Measurements from ENCODE around the gene TMSB15B. TPM values are rescaled to one million over a fixed set of nuclear protein-coding genes. Genes with fewer than 3 reads are reported as not detected.
"Not testable (repeated sequence)": the region's sequence is repeated elsewhere in the genome, so short reads cannot be mapped to it uniquely, and the experiment has no call there.

The TMSB15B gene
- 11.3 TPM for total RNA-seq
- polyA plus RNA-seq (ENCODE audit: insufficient read depth in 1 of 8, insufficient read length in 8 of 8, low replicate concordance in 1 of 8), result 10 to 100 TPM in 6 of 8 donors, 1 to 10 TPM in 2; 8.2 to 13.9 (median 11.0) TPM
- long read RNA-seq, donor 1, partial matches to known transcripts, result 0 of 1 reads
- long read RNA-seq, donor 1, other reads (novel, unspliced or antisense), result 0 of 1 reads
- long read RNA-seq, donor 2, partial matches to known transcripts, result 0 of 1 reads
- long read RNA-seq, donor 2, other reads (novel, unspliced or antisense), result 0 of 1 reads
- long read RNA-seq, donor 3, partial matches to known transcripts, result 0 of 2 reads
- long read RNA-seq, donor 3, other reads (novel, unspliced or antisense), result 0 of 2 reads
- long read RNA-seq, donor 4, partial matches to known transcripts, result 0 of 3 reads
- long read RNA-seq, donor 4, other reads (novel, unspliced or antisense), result 0 of 3 reads
- long read RNA-seq, donor 5, transcript TMSB15B-204 (3 exons, 665 nt), result major isoform, 11 of 13 reads
- long read RNA-seq, donor 5, partial matches to known transcripts, result 0 of 13 reads
- long read RNA-seq, donor 5, other reads (novel, unspliced or antisense), result 0 of 13 reads
- long read RNA-seq, donor 6, transcript TMSB15B-204 (3 exons, 665 nt), result major isoform, 9 of 23 reads
- long read RNA-seq, donor 6, partial matches to known transcripts, result 0 of 23 reads
- long read RNA-seq, donor 6, other reads (novel, unspliced or antisense), result 14 of 23 reads
- long read RNA-seq, donor 7, transcript TMSB15B-204 (3 exons, 665 nt), result major isoform, 8 of 8 reads
- long read RNA-seq, donor 7, partial matches to known transcripts, result 0 of 8 reads
- long read RNA-seq, donor 7, other reads (novel, unspliced or antisense), result 0 of 8 reads
- long read RNA-seq, donor 8, partial matches to known transcripts, result 0 of 3 reads
- long read RNA-seq, donor 8, other reads (novel, unspliced or antisense), result 0 of 3 reads
- long read RNA-seq, donor 9, transcript TMSB15B-204 (3 exons, 665 nt), result major isoform, 5 of 5 reads
- long read RNA-seq, donor 9, partial matches to known transcripts, result 0 of 5 reads
- long read RNA-seq, donor 9, other reads (novel, unspliced or antisense), result 0 of 5 reads
- long read RNA-seq, donor 10, transcript TMSB15B-204 (3 exons, 665 nt), result major isoform, 5 of 5 reads
- long read RNA-seq, donor 10, partial matches to known transcripts, result 0 of 5 reads
- long read RNA-seq, donor 10, other reads (novel, unspliced or antisense), result 0 of 5 reads
- long read RNA-seq, donor 11, transcript TMSB15B-204 (3 exons, 665 nt), result major isoform, 6 of 6 reads
- long read RNA-seq, donor 11, partial matches to known transcripts, result 0 of 6 reads
- long read RNA-seq, donor 11, other reads (novel, unspliced or antisense), result 0 of 6 reads

- DNase-seq; H3K27ac ChIP-seq (ENCODE audit: low read length); H3K27me3 ChIP-seq (ENCODE audit: control insufficient read depth, insufficient read depth, low read length); H3K36me3 ChIP-seq (ENCODE audit: control insufficient read depth, insufficient read depth, low read length); H3K9me3 ChIP-seq (replicated peaks; ENCODE audit: control insufficient read depth, low read depth, low read length); H3K4me3 ChIP-seq (ENCODE audit: low read length); H3K4me1 ChIP-seq (ENCODE audit: control insufficient read depth, insufficient read depth, low read length): not testable (repeated sequence)
- WGBS (ENCODE audit: insufficient coverage), result no CpG with 5 or more reads among the region's 55 CpGs
These were observed at the start of gene TMSB15B for GRCh38 chrX:103962411-103963278. TSS of gene TMSB15B (plus strand) at chrX:103962627.

GRCh38 chrX:103913356-103914020, 48.9 kb upstream of the TMSB15B start:
- H3K27ac ChIP-seq (ENCODE audit: low read length), result no peak overlapping the region
- peaks cover 30% of the 10 kb centered on the region for H3K27me3 ChIP-seq (ENCODE audit: control insufficient read depth, insufficient read depth, low read length)
- DNase-seq, result no peak
- H3K4me3 ChIP-seq (ENCODE audit: low read length), result no peak overlapping the region
- no peaks in the 10 kb centered on the region for H3K4me1 ChIP-seq (ENCODE audit: control insufficient read depth, insufficient read depth, low read length)
- H3K36me3 ChIP-seq (ENCODE audit: control insufficient read depth, insufficient read depth, low read length), result no peaks in the 10 kb centered on the region
- 66% methylated on average over 2 of the region's 10 CpGs for WGBS (ENCODE audit: insufficient coverage)
- no peaks in the 10 kb centered on the region for H3K9me3 ChIP-seq (replicated peaks; ENCODE audit: control insufficient read depth, low read depth, low read length)

GRCh38 chrX:103918050-103918449, 44.4 kb upstream of the TMSB15B start:
- H3K36me3 ChIP-seq (ENCODE audit: control insufficient read depth, insufficient read depth, low read length), result no peaks in the 10 kb centered on the region
- WGBS (ENCODE audit: insufficient coverage), result no CpG with 5 or more reads among the region's 18 CpGs
- DNase-seq, result peak; percentile 75
- H3K9me3 ChIP-seq (replicated peaks; ENCODE audit: control insufficient read depth, low read depth, low read length), result no peaks in the 10 kb centered on the region
- H3K4me3 ChIP-seq (ENCODE audit: low read length), result peak overlapping the region; percentile 48
- peaks cover 4% of the 10 kb centered on the region for H3K4me1 ChIP-seq (ENCODE audit: control insufficient read depth, insufficient read depth, low read length)
- peak overlapping the region; percentile 65 for H3K27ac ChIP-seq (ENCODE audit: low read length)
- H3K27me3 ChIP-seq (ENCODE audit: control insufficient read depth, insufficient read depth, low read length), result peaks cover 30% of the 10 kb centered on the region

- H3K27me3 ChIP-seq (ENCODE audit: control insufficient read depth, insufficient read depth, low read length), result peaks cover 25% of the 10 kb centered on the region
- H3K4me3 ChIP-seq (ENCODE audit: low read length), result peak overlapping the region; percentile 48
- H3K36me3 ChIP-seq (ENCODE audit: control insufficient read depth, insufficient read depth, low read length), result no peaks in the 10 kb centered on the region
- 20% methylated on average over 64 of the region's 64 CpGs for WGBS (ENCODE audit: insufficient coverage)
- peak overlapping the region; percentile 87 for H3K27ac ChIP-seq (ENCODE audit: low read length)
- peak; percentile 76 for DNase-seq
- no peaks in the 10 kb centered on the region for H3K9me3 ChIP-seq (replicated peaks; ENCODE audit: control insufficient read depth, low read depth, low read length)
- peaks cover 4% of the 10 kb centered on the region for H3K4me1 ChIP-seq (ENCODE audit: control insufficient read depth, insufficient read depth, low read length)
These were observed 43.7 kb upstream of the TMSB15B start for GRCh38 chrX:103918571-103919269.

- WGBS (ENCODE audit: insufficient coverage), result 30% methylated on average over 6 of the region's 10 CpGs
- no peak for DNase-seq
- peaks cover 4% of the 10 kb centered on the region for H3K4me1 ChIP-seq (ENCODE audit: control insufficient read depth, insufficient read depth, low read length)
- peak overlapping the region; percentile 87 for H3K27ac ChIP-seq (ENCODE audit: low read length)
- peaks cover 26% of the 10 kb centered on the region for H3K27me3 ChIP-seq (ENCODE audit: control insufficient read depth, insufficient read depth, low read length)
- no peaks in the 10 kb centered on the region for H3K36me3 ChIP-seq (ENCODE audit: control insufficient read depth, insufficient read depth, low read length)
- H3K9me3 ChIP-seq (replicated peaks; ENCODE audit: control insufficient read depth, low read depth, low read length), result no peaks in the 10 kb centered on the region
- peak overlapping the region; percentile 48 for H3K4me3 ChIP-seq (ENCODE audit: low read length)
These were observed 43.2 kb upstream of the TMSB15B start for GRCh38 chrX:103919270-103919637.

GRCh38 chrX:103920515-103920914, 41.9 kb upstream of the TMSB15B start:
- H3K4me1 ChIP-seq (ENCODE audit: control insufficient read depth, insufficient read depth, low read length); H3K4me3 ChIP-seq (ENCODE audit: low read length); H3K36me3 ChIP-seq (ENCODE audit: control insufficient read depth, insufficient read depth, low read length); H3K27ac ChIP-seq (ENCODE audit: low read length); DNase-seq; H3K9me3 ChIP-seq (replicated peaks; ENCODE audit: control insufficient read depth, low read depth, low read length): not testable (repeated sequence)
- H3K27me3 ChIP-seq (ENCODE audit: control insufficient read depth, insufficient read depth, low read length), result peaks cover 21% of the 10 kb centered on the region
- no CpG with 5 or more reads among the region's 3 CpGs for WGBS (ENCODE audit: insufficient coverage)

GRCh38 chrX:103927030-103927429, 35.4 kb upstream of the TMSB15B start:
- peaks cover 17% of the 10 kb centered on the region for H3K27me3 ChIP-seq (ENCODE audit: control insufficient read depth, insufficient read depth, low read length)
- 62% methylated on average over 2 of the region's 4 CpGs for WGBS (ENCODE audit: insufficient coverage)
- no peaks in the 10 kb centered on the region for H3K4me1 ChIP-seq (ENCODE audit: control insufficient read depth, insufficient read depth, low read length)
- no peak overlapping the region for H3K4me3 ChIP-seq (ENCODE audit: low read length)
- no peak for DNase-seq
- no peaks in the 10 kb centered on the region for H3K36me3 ChIP-seq (ENCODE audit: control insufficient read depth, insufficient read depth, low read length)
- no peak overlapping the region for H3K27ac ChIP-seq (ENCODE audit: low read length)
- no peaks in the 10 kb centered on the region for H3K9me3 ChIP-seq (replicated peaks; ENCODE audit: control insufficient read depth, low read depth, low read length)

GRCh38 chrX:103927633-103928032, 34.8 kb upstream of the TMSB15B start:
- Histone ChIP-seq H3K9me3 (replicated peaks; ENCODE audit: control insufficient read depth, low read depth, low read length) (no peaks in the 10 kb centered on the region), H3K4me3 (ENCODE audit: low read length) (no peak overlapping the region), H3K4me1 (ENCODE audit: control insufficient read depth, insufficient read depth, low read length) (no peaks in the 10 kb centered on the region), H3K36me3 (ENCODE audit: control insufficient read depth, insufficient read depth, low read length) (no peaks in the 10 kb centered on the region), H3K27ac (ENCODE audit: low read length) (no peak overlapping the region), H3K27me3 (ENCODE audit: control insufficient read depth, insufficient read depth, low read length) (peaks cover 18% of the 10 kb centered on the region)
- DNase-seq, result no peak
- 33% methylated on average over 1 of the region's 4 CpGs for WGBS (ENCODE audit: insufficient coverage)

Data from muscle of leg (tissue), 16 donors.